GM12878 (cell line): ENCODE data around the gene MTFP1. TPM values are rescaled to one million over a fixed set of nuclear protein-coding genes. Genes with fewer than 3 reads are reported as not detected.

Experiments used
- BMI1 ChIP-seq: fragments of 450-650 bp; IDR thresholded peaks from 2 replicates; pipeline ENCODE4 v1.6.1; 2016; ENCODE audit warnings: mild to moderate bottlenecking, moderate library complexity, borderline replicate concordance
- CREB1 ChIP-seq: IDR thresholded peaks from 2 replicates; pipeline ENCODE4 v1.6.1; 2012; ENCODE audit warnings: low read depth, mild to moderate bottlenecking, inconsistent platforms
- IRF4 ChIP-seq: IDR thresholded peaks from 2 replicates; pipeline ENCODE4 v1.6.1; 2011; ENCODE audit warnings: low read depth, low read length
- MYC ChIP-seq: IDR thresholded peaks from 2 replicates; pipeline ENCODE4 v1.6.1; 2011; ENCODE audit warnings: mild to moderate bottlenecking, low read length, moderate library complexity, inconsistent platforms; ENCODE audit not compliant: insufficient read depth, insufficient replicate concordance, insufficient read length, severe bottlenecking
- PRDM15 ChIP-seq: fragments of 450-650 bp; formaldehyde crosslinking; IDR thresholded peaks from 2 replicates; pipeline ENCODE4 v1.4.0; 2020; ENCODE audit warnings: mild to moderate bottlenecking, moderate library complexity
- SMARCA5 ChIP-seq: fragments of 450-650 bp; IDR thresholded peaks from 2 replicates; pipeline ENCODE4 v1.6.1; 2017; ENCODE audit warnings: mild to moderate bottlenecking
- SRF ChIP-seq, 2 experiments: IDR thresholded peaks; 2 replicates each; pipeline ENCODE4 v1.6.1; 2011; ENCODE audit warnings: low read depth in 2 of 2, low read length in 2 of 2, mild to moderate bottlenecking in 1 of 2, moderate library complexity in 1 of 2
- ZBED1 ChIP-seq: IDR thresholded peaks from 2 replicates; pipeline ENCODE4 v1.6.1; 2016; ENCODE audit warnings: borderline replicate concordance
- polyA plus RNA-seq, 11 experiments: library from polyadenylated mRNA; depleted of rRNA in 4 of 11; unstranded in 6 of 11; stranded (reverse) in 5 of 11; fragments of >200 nt; fragmentation: Nextera tagmentation in 4 of 11; fragmentation: Illumina TruSeq in 1 of 11; extraction: Ambion mirVana in 4 of 11; extraction: Trizol in 1 of 11; gene quantifications; 1 replicate in 1 of 11; 2 replicates in 10 of 11; pipeline versions ENCODE4 v1.2.1 to v1.2.3, GENCODE V29; 2011 to 2016; ENCODE audit warnings: inconsistent platforms in 2 of 11, missing spikeins in 2 of 11, low read depth in 1 of 11
- total RNA-seq, 4 experiments: library from RNA; depleted of rRNA in 3 of 4; stranded (reverse); fragments of >200 nt in 3 of 4; fragmentation: Illumina TruSeq in 1 of 4; extraction: Trizol in 1 of 4; gene quantifications; 2 replicates each; pipeline versions ENCODE4 v1.2.1 to v1.2.3, GENCODE V29; 2013 to 2021
- TF ChIP-seq, protein P1 (sequence below): fragments of 450-650 bp; formaldehyde crosslinking; IDR thresholded peaks from 2 replicates; pipeline ENCODE4 v1.5.0; 2022; ENCODE audit warnings: mild to moderate bottlenecking, missing genetic modification characterization

MTFP1 gene
- total and polyA plus RNA-seq, 10 of the 15 experiments (the other 5 are each of a cell fraction or from before 2014, with no cell fraction given): 20.5 to 133 (median 59.8) TPM

- TF ChIP-seq PRDM15 (no peak), ZBED1 (no peak), BMI1 (no peak), MYC (no peak), SRF (IDR thresholded peaks at IDR 0.05; ENCODE audit: low read depth in 2 of 2, low read length in 2 of 2) (no peak), SMARCA5 (no peak), CREB1 (no peak), IRF4 (no peak)
- TF ChIP-seq, protein P1, sequence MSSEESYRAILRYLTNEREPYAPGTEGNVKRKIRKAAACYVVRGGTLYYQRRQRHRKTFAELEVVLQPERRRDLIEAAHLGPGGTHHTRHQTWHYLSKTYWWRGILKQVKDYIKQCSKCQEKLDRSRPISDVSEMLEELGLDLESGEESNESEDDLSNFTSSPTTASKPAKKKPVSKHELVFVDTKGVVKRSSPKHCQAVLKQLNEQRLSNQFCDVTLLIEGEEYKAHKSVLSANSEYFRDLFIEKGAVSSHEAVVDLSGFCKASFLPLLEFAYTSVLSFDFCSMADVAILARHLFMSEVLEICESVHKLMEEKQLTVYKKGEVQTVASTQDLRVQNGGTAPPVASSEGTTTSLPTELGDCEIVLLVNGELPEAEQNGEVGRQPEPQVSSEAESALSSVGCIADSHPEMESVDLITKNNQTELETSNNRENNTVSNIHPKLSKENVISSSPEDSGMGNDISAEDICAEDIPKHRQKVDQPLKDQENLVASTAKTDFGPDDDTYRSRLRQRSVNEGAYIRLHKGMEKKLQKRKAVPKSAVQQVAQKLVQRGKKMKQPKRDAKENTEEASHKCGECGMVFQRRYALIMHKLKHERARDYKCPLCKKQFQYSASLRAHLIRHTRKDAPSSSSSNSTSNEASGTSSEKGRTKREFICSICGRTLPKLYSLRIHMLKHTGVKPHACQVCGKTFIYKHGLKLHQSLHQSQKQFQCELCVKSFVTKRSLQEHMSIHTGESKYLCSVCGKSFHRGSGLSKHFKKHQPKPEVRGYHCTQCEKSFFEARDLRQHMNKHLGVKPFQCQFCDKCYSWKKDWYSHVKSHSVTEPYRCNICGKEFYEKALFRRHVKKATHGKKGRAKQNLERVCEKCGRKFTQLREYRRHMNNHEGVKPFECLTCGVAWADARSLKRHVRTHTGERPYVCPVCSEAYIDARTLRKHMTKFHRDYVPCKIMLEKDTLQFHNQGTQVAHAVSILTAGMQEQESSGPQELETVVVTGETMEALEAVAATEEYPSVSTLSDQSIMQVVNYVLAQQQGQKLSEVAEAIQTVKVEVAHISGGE (CRISPR knock-in tag): no peak
Observed at GRCh38 chr22:30429887-30430286, 4.3 kb downstream of the MTFP1 start (continued).
